Kidney epithelial cell (primary cell): Measurements from ENCODE around the gene RFC2. TPM values are rescaled to one million over a fixed set of nuclear protein-coding genes. Genes with fewer than 3 reads are reported as not detected.
A peak's percentile ranks its signal among the peaks of the same experiment; 100 is the strongest.

Experiments used
- DNase-seq: peaks from one replicate; pipeline ENCODE4 v3.0.0-alpha.2; 2010; ENCODE audit warnings: low read depth
- H3K27me3 ChIP-seq: 2 replicates; pipeline ENCODE4 v1.6.0; 2011; ENCODE audit warnings: low read length; ENCODE audit not compliant: control insufficient read depth, insufficient read depth
- H3K36me3 ChIP-seq: 2 replicates; pipeline ENCODE4 v1.5.1; 2011; ENCODE audit warnings: low read length; ENCODE audit not compliant: control insufficient read depth, insufficient read depth
- H3K4me3 ChIP-seq: 2 replicates; pipeline ENCODE4 v1.5.1; 2011; ENCODE audit warnings: low read depth, mild to moderate bottlenecking, control low read depth, low read length
- total RNA-seq: library from RNA; depleted of rRNA; stranded (reverse); fragments of >200 nt; gene quantifications from 2 replicates; pipeline ENCODE4 v1.2.3, GENCODE V29; 2015
- TF ChIP-seq, protein P1 (sequence below): IDR thresholded peaks from 2 replicates; pipeline ENCODE4 v1.5.1; 2011; ENCODE audit warnings: mild to moderate bottlenecking, moderate library complexity, low read length, control low read depth, inconsistent platforms; ENCODE audit not compliant: insufficient read depth, poor library complexity, severe bottlenecking

RFC2 gene
- total RNA-seq, 1 donor from 2014 or later = 15.7 TPM

- Histone ChIP-seq H3K27me3 (no peaks in the 10 kb centered on the region), H3K4me3 (peak overlapping the region; percentile 69), H3K36me3 (no peaks in the 10 kb centered on the region)
- DNase-seq = no peak
- TF ChIP-seq, protein P1, sequence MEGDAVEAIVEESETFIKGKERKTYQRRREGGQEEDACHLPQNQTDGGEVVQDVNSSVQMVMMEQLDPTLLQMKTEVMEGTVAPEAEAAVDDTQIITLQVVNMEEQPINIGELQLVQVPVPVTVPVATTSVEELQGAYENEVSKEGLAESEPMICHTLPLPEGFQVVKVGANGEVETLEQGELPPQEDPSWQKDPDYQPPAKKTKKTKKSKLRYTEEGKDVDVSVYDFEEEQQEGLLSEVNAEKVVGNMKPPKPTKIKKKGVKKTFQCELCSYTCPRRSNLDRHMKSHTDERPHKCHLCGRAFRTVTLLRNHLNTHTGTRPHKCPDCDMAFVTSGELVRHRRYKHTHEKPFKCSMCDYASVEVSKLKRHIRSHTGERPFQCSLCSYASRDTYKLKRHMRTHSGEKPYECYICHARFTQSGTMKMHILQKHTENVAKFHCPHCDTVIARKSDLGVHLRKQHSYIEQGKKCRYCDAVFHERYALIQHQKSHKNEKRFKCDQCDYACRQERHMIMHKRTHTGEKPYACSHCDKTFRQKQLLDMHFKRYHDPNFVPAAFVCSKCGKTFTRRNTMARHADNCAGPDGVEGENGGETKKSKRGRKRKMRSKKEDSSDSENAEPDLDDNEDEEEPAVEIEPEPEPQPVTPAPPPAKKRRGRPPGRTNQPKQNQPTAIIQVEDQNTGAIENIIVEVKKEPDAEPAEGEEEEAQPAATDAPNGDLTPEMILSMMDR = no peak
Measured at GRCh38 chr7:74290553-74290950, 36.4 kb upstream of the RFC2 start.

DNA sequence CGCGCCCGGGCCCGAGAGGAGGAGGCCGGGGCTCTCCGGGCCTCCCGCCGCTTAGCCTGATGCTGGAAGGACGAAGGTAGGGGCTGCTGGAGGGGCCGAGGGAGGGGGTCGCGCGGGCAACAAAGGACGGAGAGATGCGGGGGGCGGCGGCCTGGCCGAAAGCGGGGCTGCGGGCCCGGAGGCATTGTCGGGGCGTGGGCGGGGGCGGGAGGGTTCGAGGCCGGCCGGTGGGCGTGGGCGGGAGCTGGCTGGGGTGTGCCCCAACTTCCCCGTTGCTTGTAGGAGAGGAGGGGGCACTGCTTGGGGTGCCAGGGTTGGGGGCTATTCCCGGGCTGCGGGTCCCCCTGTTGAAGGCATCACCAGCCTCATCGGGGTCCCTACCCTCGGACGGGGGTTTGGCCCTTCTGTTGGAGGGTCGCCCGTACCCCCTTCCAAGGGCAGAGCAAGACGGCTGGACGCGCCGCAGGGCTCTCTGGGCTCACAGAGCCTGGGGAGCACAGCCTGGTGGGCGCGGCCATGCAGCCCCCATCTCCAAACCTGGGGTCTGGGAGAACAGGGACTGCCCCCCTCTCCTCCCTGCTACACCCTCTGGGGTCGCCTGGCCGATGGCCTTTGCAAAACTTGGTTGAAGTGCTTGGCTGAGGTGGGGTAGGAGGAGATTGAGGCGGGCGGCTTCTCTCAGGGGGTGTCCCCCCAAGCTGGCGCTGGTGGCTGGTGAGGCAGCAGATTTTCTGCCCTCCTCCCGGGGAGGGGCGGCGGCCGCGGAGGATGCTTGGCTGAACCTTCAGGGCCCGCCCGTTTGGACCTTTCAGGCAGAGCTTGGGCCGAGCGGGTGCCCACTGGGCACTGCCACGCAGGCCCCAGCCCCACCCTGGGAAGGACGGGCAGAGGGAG is 35.7 kb upstream of the RFC2 start:
- no peak for DNase-seq

GRCh38 chr7:74289018-74289658 is 34.9 kb upstream of the RFC2 start, which contains the start of gene CLIP2:
TSS of gene CLIP2 (plus strand) at chr7:74289407. CDS start at chr7:74317547, 28,140 bp downstream.
- Histone ChIP-seq H3K36me3 (no peaks in the 10 kb centered on the region), H3K4me3 (peak within 1 kb of the TSS; percentile 69), H3K27me3 (no peaks in the 10 kb centered on the region)
- DNase-seq = no peak
- TF ChIP-seq, protein P1 = no peak

More for the DNA sequence above, 35.7 kb upstream of the RFC2 start:
- TF ChIP-seq, protein P1 = no peak
- Histone ChIP-seq H3K4me3 (peak overlapping the region; percentile 69), H3K36me3 (no peaks in the 10 kb centered on the region), H3K27me3 (no peaks in the 10 kb centered on the region)

DNA sequence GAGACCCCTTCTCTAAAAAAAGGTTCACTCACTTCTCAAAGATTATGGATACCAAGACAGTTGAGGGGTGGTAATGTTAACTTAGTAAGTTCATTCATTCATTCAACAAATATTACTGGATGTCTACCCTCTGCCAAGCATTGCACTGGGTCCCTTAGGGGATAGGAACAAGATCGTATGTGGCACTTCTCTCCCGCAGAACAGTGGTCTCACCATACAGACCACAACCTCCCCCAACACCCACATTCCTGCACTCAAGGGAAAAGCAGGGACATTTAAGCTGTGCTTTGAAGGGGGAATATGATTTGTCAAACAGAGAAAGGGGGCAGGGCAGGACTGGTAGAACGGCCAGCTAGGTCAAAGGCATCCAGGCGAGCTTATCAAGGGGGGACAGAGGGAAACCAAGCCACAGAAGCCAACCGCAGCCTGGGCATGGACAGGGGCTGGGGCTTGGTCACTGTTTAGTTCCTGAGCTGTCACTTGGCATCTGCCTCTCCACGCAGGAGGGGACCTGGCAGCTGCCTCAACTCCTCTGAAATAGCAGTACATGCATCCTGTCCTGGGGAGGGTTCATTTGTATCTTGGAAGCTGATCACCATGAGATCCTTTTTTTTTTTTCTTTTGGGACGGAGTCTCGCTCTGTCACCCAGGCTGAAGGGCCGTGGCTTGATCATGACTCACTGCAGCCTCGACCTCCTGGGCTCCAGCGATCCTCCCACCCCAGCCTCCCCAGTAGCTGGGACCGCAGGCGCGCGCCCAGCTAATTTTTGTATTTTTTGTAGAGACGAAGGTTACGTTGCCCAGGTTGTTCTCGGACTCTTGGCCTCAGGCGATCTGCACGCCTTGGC is 34.1 kb upstream of the RFC2 start:
- no peaks in the 10 kb centered on the region for H3K27me3 ChIP-seq
- no peaks in the 10 kb centered on the region for H3K36me3 ChIP-seq
- no peak for DNase-seq
- no peak overlapping the region for H3K4me3 ChIP-seq
- TF ChIP-seq, protein P1 = no peak

DNA sequence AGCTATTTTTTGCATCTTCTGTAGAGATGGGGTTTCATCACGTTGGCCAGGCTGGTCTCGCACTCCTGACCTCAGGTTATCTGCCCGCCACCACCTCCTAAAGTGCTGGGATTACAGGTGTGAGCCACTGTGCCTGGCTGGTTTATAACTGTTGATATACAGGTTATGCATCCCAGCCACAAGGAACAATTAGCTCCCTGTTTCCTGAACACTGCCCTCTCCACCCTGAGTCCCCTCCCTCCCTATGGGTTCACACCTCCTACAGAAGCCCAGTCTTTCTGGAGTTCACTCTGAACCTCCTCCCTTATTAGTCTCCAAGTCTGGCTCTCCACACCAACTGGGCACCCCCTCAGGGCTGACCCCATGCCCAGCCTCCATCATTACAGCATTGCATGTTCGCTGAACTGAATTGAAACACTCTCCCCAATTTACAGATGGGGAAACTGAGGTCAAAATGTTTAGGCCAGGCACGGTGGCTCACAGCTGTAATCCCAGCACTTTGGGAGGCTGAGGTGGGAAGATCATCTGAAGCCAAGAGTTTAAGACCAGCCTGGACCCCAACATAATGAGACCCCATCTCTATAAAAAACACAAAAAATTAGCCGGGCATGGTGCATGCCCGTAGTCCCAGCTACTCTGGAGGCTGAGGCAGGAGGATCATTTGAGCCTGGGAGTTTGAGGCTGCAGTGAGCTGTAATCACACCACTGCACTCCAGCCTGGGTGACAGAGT is 33.3 kb upstream of the RFC2 start:
- Histone ChIP-seq H3K4me3 (no peak overlapping the region), H3K36me3 (no peaks in the 10 kb centered on the region), H3K27me3 (no peaks in the 10 kb centered on the region)
- TF ChIP-seq, protein P1 = no peak
- no peak for DNase-seq
